ENCODE measurements around the gene TM4SF1. TPM values are rescaled to one million over a fixed set of nuclear protein-coding genes. Genes with fewer than 3 reads are reported as not detected.

Gene TM4SF1
- total RNA-seq (2022), result 20.1 and 27.7 TPM in 2 replicates
- percentile 90 among the genes with signal in this experiment for Bru-seq, nascent RNA
- percentile 87 among the genes with signal in this experiment for BruChase-seq, experiment 1, labeled RNA remaining after a 6-hour chase
- BruChase-seq, experiment 2, labeled RNA remaining after a 2-hour chase, result percentile 82 among the genes with signal in this experiment
- long read RNA-seq, transcript TM4SF1-201 (5 exons, 1,771 nt), result major isoform, 79 of 94 reads
- long read RNA-seq, partial matches to known transcripts, result 0 of 94 reads
- long read RNA-seq, other reads (novel, unspliced or antisense), result 12 of 94 reads

- Mint-ChIP-seq H3K27me3 (ENCODE audit: insufficient read depth, unreplicated experiment) (no peaks in the 10 kb centered on the region), H3K4me1 (ENCODE audit: insufficient read depth, unreplicated experiment) (peaks cover 47% of the 10 kb centered on the region), H3K27ac (ENCODE audit: low read depth, unreplicated experiment) (peak within 1 kb of the TSS; percentile 68), H3K36me3 (ENCODE audit: insufficient read depth, unreplicated experiment) (peaks cover 22% of the 10 kb centered on the region), H3K4me3 (ENCODE audit: unreplicated experiment) (peak within 1 kb of the TSS; percentile 72), H3K9me3 (ENCODE audit: unreplicated experiment) (no peaks in the 10 kb centered on the region)
- no peak for TF ChIP-seq CTCF (IDR thresholded peaks at IDR 0.05; ENCODE audit: unreplicated experiment)
- intact Hi-C loops (cut with micrococcal nuclease), result loop anchor here (2.0 to 10.0 kb wide), 2 partner anchors 13 to 197 kb away; no protein-coding TSS in a partner anchor
- ChIA-PET POLR2A (interaction anchor here (0.7 to 9.7 kb wide), 14 partner anchors 9 to 436 kb away, joined by 3 to 217 read pairs (median 4); no protein-coding TSS in a partner anchor), CTCF (interaction anchor here (0.7 to 2.4 kb wide), 5 partner anchors 25 to 998 kb away, joined by 3 to 10 read pairs (median 4); partner anchors contain the start of gene TM4SF18)
- peak; percentile 97 for DNase-seq (ENCODE audit: unreplicated experiment)
- BruUV-seq (replicated peaks), result TSS peak; percentile 47
These were observed at the start of gene TM4SF1 for GRCh38 chr3:149377408-149378364. TM4SF1 (minus strand) TSS chr3:149377649; CDS start chr3:149377547, 102 bp downstream.

DNA sequence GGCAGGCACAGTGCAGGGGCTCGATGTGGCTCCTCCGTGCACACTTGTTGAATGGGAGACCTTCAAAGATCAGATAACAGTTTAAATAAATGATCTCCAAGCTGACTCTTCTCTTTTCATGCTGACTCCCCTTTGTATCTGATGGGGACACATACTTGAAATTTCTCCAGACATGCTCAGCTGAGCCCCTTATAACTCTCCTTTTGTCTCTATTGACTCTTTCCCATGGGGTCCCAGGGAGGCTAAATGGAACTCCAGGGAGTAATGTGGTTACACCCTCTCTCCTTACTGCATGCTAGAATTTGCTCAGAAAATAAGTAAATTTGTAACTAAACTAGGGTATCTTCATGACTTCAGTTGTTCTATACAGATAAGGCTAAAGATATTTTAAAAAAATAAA is 48.9 kb upstream of the TM4SF1 start:
- Mint-ChIP-seq H3K27ac (ENCODE audit: low read depth, unreplicated experiment) (no peak overlapping the region), H3K4me1 (ENCODE audit: insufficient read depth, unreplicated experiment) (no peaks in the 10 kb centered on the region), H3K27me3 (ENCODE audit: insufficient read depth, unreplicated experiment) (no peaks in the 10 kb centered on the region), H3K36me3 (ENCODE audit: insufficient read depth, unreplicated experiment) (no peaks in the 10 kb centered on the region), H3K9me3 (ENCODE audit: unreplicated experiment) (no peaks in the 10 kb centered on the region), H3K4me3 (ENCODE audit: unreplicated experiment) (no peak overlapping the region)
- ChIA-PET CTCF (no interaction called here), POLR2A (interaction anchor here (0.6 kb wide), 1 partner anchor 753 kb away, joined by 3 read pairs; no protein-coding TSS in a partner anchor)
- no TSS peak for BruUV-seq (replicated peaks)
- intact Hi-C loops (cut with micrococcal nuclease), result no loop called here
- DNase-seq (ENCODE audit: unreplicated experiment), result no peak
- no peak for TF ChIP-seq CTCF (IDR thresholded peaks at IDR 0.05; ENCODE audit: unreplicated experiment)

- Mint-ChIP-seq H3K4me1 (ENCODE audit: insufficient read depth, unreplicated experiment) (no peaks in the 10 kb centered on the region), H3K4me3 (ENCODE audit: unreplicated experiment) (no peak overlapping the region), H3K9me3 (ENCODE audit: unreplicated experiment) (no peaks in the 10 kb centered on the region), H3K27ac (ENCODE audit: low read depth, unreplicated experiment) (no peak overlapping the region), H3K27me3 (ENCODE audit: insufficient read depth, unreplicated experiment) (no peaks in the 10 kb centered on the region), H3K36me3 (ENCODE audit: insufficient read depth, unreplicated experiment) (no peaks in the 10 kb centered on the region)
- BruUV-seq (replicated peaks), result no TSS peak
- DNase-seq (ENCODE audit: unreplicated experiment), result no peak
- intact Hi-C loops (cut with micrococcal nuclease), result no loop called here
- ChIA-PET POLR2A (no interaction called here), CTCF (interaction anchor here (0.5 kb wide), 1 partner anchor 48 kb away, joined by 3 read pairs; no protein-coding TSS in a partner anchor)
- no peak for TF ChIP-seq CTCF (IDR thresholded peaks at IDR 0.05; ENCODE audit: unreplicated experiment)
These were observed 47.5 kb upstream of the TM4SF1 start for GRCh38 chr3:149424918-149425317.

DNA sequence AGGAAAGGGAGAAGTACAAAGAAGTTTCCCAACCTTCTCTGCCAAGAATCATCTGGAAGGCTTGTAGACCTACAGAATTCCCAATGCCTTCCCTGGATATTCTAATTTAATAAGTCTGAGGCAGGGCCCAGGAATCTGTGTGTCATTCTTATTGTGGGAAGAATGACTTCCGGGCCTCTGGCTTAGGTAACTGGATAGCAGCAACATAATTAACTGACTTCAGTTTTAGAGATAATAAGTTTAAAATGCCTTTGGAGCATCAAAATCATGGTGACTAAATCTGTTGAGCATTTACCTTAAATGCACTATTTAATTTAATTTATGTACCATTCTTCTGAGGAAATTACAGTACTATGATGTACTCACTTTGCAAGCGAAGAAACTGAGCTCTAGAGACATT is 44.3 kb upstream of the TM4SF1 start:
- no peaks in the 10 kb centered on the region for H3K27me3 Mint-ChIP-seq (ENCODE audit: insufficient read depth, unreplicated experiment)
- ChIA-PET POLR2A (interaction anchor here (0.7 to 0.9 kb wide), 2 partner anchors 10 to 31 kb away, joined by 3 to 4 read pairs; no protein-coding TSS in a partner anchor), CTCF (interaction anchor here (0.7 to 0.9 kb wide), 3 partner anchors 29 to 257 kb away, joined by 3 to 4 read pairs (median 3); no protein-coding TSS in a partner anchor)
- no TSS peak for BruUV-seq (replicated peaks)
- no peaks in the 10 kb centered on the region for H3K9me3 Mint-ChIP-seq (ENCODE audit: unreplicated experiment)
- no peak overlapping the region for H3K27ac Mint-ChIP-seq (ENCODE audit: low read depth, unreplicated experiment)
- H3K36me3 Mint-ChIP-seq (ENCODE audit: insufficient read depth, unreplicated experiment), result no peaks in the 10 kb centered on the region
- no peak for DNase-seq (ENCODE audit: unreplicated experiment)
- no peak overlapping the region for H3K4me3 Mint-ChIP-seq (ENCODE audit: unreplicated experiment)
- intact Hi-C loops (cut with micrococcal nuclease), result no loop called here
- H3K4me1 Mint-ChIP-seq (ENCODE audit: insufficient read depth, unreplicated experiment), result peaks cover 7% of the 10 kb centered on the region
- no peak for TF ChIP-seq CTCF (IDR thresholded peaks at IDR 0.05; ENCODE audit: unreplicated experiment)

Data from MCF 10A (cell line).